HUES48 (cell line): Measurements from ENCODE around the gene PRPF6.

Experiments
- H3K27ac ChIP-seq: one replicate; pipeline ENCODE4 v1.7.0; 2013; ENCODE audit warnings: low read depth, low read length, inconsistent platforms
- H3K27me3 ChIP-seq: 2 replicates; pipeline ENCODE4 v1.6.1; 2013; ENCODE audit warnings: mild to moderate bottlenecking, low read length; ENCODE audit not compliant: control insufficient read depth, insufficient read depth
- H3K36me3 ChIP-seq: 2 replicates; pipeline ENCODE4 v1.6.1; 2013; ENCODE audit warnings: low read length; ENCODE audit not compliant: control insufficient read depth, insufficient read depth
- H3K4me1 ChIP-seq: 2 replicates; pipeline ENCODE4 v1.6.1; 2013; ENCODE audit warnings: mild to moderate bottlenecking, low read length; ENCODE audit not compliant: control insufficient read depth, insufficient read depth
- H3K4me3 ChIP-seq: 2 replicates; pipeline ENCODE4 v1.5.1; 2013; ENCODE audit warnings: mild to moderate bottlenecking, low read depth, low read length
- H3K9ac ChIP-seq: 2 replicates; pipeline ENCODE4 v1.6.1; 2013; ENCODE audit warnings: mild to moderate bottlenecking, low read depth, low read length, moderate library complexity
- H3K9me3 ChIP-seq: 2 replicates; pipeline ENCODE4 v1.6.1; 2013; ENCODE audit warnings: low read length; ENCODE audit not compliant: control insufficient read depth, insufficient read depth

PRPF6 gene

DNA sequence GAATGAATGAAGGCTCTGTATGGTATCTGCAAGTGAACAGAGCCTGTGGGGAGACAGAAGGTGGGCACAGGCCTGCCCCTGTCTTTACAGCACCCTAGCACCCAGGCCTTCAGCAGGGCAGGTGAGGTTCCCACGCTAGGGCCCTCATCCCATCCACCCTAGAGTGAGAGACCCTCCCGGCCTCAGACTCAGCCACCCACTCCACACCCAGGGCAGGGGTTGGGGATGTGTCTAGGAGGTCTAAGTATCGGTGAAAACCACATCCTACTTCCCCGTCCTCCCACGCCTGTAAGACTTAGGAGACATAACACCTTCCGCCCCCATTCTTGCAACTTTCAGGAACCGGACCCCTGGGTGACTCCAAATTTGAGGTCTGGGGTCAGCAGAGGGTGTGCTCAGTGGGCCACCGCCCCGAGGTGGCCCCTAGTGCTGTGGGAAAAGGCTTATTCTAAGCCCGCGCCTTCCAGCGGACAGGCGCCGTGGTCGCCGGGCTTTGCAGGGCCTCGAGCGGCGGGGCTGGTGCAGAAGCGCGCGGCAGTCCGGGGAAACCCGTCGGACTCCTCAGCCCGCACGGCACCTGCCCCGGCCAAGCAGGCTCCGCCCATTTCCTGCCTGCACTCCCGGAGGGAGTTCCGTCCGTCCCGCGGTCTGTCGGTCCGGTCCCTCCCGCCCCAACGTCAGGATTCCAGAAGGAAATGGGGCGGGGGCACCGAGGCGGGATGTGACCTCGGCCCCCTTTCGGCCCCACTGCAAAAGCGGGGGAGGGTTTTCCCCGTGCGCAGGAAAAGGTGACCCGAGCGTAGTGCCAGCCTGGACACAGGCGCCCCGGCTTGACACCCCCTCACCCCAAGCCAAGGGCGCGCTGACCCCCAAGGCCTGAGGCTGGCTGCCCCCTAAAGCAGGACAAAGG, 2.4 kb upstream of the PRPF6 start:
- H3K9me3 ChIP-seq = no peaks in the 10 kb centered on the region
- H3K27me3 ChIP-seq = peaks cover 10% of the 10 kb centered on the region
- H3K36me3 ChIP-seq = peaks cover 7% of the 10 kb centered on the region
- peak overlapping the region; percentile 54 for H3K27ac ChIP-seq
- no peak overlapping the region for H3K9ac ChIP-seq
- H3K4me1 ChIP-seq = peaks cover 22% of the 10 kb centered on the region
- peak overlapping the region; percentile 76 for H3K4me3 ChIP-seq

DNA sequence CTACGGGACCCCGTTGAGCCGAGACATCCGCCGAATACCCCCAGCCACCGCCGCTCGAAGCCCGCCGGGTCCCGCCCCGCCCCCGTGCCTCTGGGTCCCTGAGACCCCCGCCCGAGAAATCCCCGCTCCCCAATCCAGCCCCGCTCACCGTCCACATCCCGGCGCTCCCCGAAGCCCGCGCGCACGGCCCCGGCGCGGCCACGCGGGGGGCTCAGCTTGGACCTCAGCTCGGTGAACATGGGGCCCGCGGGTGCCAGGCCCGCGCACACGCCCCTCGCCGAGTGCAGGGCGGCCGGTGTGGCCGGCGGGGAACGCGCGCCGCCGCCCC, 1.7 kb upstream of the PRPF6 start:
- H3K9ac ChIP-seq = no peak overlapping the region
- H3K27ac ChIP-seq = peak overlapping the region; percentile 54
- H3K36me3 ChIP-seq = peaks cover 13% of the 10 kb centered on the region
- peaks cover 22% of the 10 kb centered on the region for H3K4me1 ChIP-seq
- no peaks in the 10 kb centered on the region for H3K9me3 ChIP-seq
- H3K27me3 ChIP-seq = peaks cover 10% of the 10 kb centered on the region
- H3K4me3 ChIP-seq = peak overlapping the region; percentile 76

- H3K9ac ChIP-seq = no peak within 1 kb of the TSS
Measured at GRCh38 chr20:63979557-63980316, 1.2 kb upstream of the PRPF6 start, which contains the start of gene SAMD10. Gene SAMD10, minus strand, starts transcription at chr20:63979642. Its CDS starts 175 bp downstream, at chr20:63979467.

DNA sequence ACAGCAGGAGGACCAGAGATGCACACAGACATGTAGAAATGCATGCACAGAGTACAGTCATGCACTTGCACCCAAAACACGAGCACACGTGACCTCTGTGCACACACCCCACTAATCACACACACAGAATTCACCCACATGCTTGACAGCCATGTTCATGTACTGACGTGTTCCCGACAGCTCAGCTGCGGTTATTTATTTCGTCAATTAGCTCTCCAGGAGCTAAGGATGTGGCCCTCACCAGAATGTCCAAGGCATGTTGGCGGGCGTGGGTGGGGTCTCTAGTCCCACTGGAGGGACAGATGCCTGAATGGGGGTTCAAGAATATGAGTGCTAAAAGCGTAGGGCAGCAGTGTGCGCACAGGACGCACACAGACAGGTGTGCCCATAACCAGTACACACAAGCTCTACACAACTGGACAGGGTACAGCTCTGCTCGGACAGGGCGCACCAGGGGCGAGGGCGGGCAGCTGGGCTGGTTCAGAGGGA, 571 bp upstream of the PRPF6 start:
- H3K27me3 ChIP-seq = peaks cover 10% of the 10 kb centered on the region
- peaks cover 22% of the 10 kb centered on the region for H3K4me1 ChIP-seq
- peak overlapping the region; percentile 76; the same call in 1 of the 2 replicates for H3K4me3 ChIP-seq
- H3K36me3 ChIP-seq = peaks cover 25% of the 10 kb centered on the region
- H3K9me3 ChIP-seq = no peaks in the 10 kb centered on the region
- no peak overlapping the region for H3K27ac ChIP-seq
- H3K9ac ChIP-seq = no peak overlapping the region

More at GRCh38 chr20:63979557-63980316, 1.2 kb upstream of the PRPF6 start, which contains the start of gene SAMD10:
- peak within 1 kb of the TSS; percentile 76 for H3K4me3 ChIP-seq
- H3K9me3 ChIP-seq = no peaks in the 10 kb centered on the region
- H3K4me1 ChIP-seq = peaks cover 22% of the 10 kb centered on the region
- peak within 1 kb of the TSS; percentile 54 for H3K27ac ChIP-seq
- H3K36me3 ChIP-seq = peaks cover 19% of the 10 kb centered on the region
- peaks cover 10% of the 10 kb centered on the region for H3K27me3 ChIP-seq

- Histone ChIP-seq H3K9ac (no peak overlapping the region), H3K4me1 (peaks cover 19% of the 10 kb centered on the region), H3K9me3 (no peaks in the 10 kb centered on the region), H3K27me3 (peaks cover 10% of the 10 kb centered on the region), H3K4me3 (no peak overlapping the region), H3K27ac (no peak overlapping the region), H3K36me3 (peaks cover 47% of the 10 kb centered on the region)
Measured at GRCh38 chr20:63982937-63983336, 2.0 kb downstream of the PRPF6 start.

GRCh38 chr20:64000906-64001305, 20.0 kb downstream of the PRPF6 start:
- Histone ChIP-seq H3K27ac (no peak overlapping the region), H3K4me3 (no peak overlapping the region), H3K36me3 (peaks cover 78% of the 10 kb centered on the region), H3K9ac (no peak overlapping the region), H3K4me1 (no peaks in the 10 kb centered on the region), H3K27me3 (no peaks in the 10 kb centered on the region), H3K9me3 (no peaks in the 10 kb centered on the region)

DNA sequence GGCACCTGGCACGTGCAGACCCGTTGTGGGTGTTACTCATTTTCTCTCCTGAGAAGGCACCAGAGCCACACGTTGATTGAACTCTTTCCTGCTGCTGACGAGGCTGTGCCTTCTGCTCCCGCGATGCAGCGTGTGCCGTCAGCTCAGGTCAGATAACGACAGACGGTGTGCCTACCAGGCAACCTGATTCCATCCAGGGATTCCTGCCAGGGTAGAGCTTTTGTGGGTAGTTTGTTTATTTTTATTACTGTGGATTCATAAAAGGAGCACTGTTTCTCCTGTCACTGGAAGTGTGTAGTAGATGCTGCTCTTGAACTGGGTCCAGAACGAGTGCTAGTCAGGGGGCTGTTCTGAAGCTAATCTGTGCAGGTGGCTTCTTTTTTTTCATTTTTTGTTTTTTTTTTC, 20.7 kb downstream of the PRPF6 start:
- Histone ChIP-seq H3K27me3 (no peaks in the 10 kb centered on the region), H3K9me3 (no peaks in the 10 kb centered on the region), H3K4me1 (no peaks in the 10 kb centered on the region), H3K27ac (no peak overlapping the region), H3K4me3 (no peak overlapping the region), H3K9ac (no peak overlapping the region), H3K36me3 (peaks cover 74% of the 10 kb centered on the region)

GRCh38 chr20:64003960-64004725, 23.2 kb downstream of the PRPF6 start:
- Histone ChIP-seq H3K9me3 (peaks cover 2% of the 10 kb centered on the region; the same call in 1 of the 2 replicates), H3K36me3 (peaks cover 70% of the 10 kb centered on the region), H3K9ac (no peak overlapping the region), H3K4me3 (no peak overlapping the region), H3K27ac (no peak overlapping the region), H3K4me1 (no peaks in the 10 kb centered on the region), H3K27me3 (no peaks in the 10 kb centered on the region)

DNA sequence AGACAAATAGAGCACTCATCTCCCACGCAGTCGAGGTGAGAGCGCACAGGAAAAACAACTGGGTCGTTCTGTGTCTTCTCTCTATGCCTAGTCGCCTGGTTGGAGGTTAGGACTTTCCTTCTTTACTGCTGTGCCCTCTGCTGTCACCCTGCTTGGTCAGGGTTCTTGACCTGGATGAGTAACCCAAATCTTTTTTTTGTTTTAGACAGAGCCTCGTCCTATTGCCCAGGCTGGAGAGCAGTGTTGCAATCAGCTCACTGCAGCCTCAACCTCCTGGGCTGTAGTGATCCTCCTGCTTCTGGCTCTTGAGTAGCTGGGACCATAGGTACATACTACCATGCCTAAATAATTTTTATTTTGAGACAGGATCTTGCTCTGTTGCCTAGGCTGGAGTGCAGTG, 24.5 kb downstream of the PRPF6 start:
- H3K27me3 ChIP-seq = no peaks in the 10 kb centered on the region
- H3K36me3 ChIP-seq = peaks cover 70% of the 10 kb centered on the region
- H3K27ac ChIP-seq = no peak overlapping the region
- no peaks in the 10 kb centered on the region for H3K4me1 ChIP-seq
- H3K4me3 ChIP-seq = no peak overlapping the region
- H3K9me3 ChIP-seq = peaks cover 2% of the 10 kb centered on the region; the same call in 1 of the 2 replicates
- no peak overlapping the region for H3K9ac ChIP-seq

DNA sequence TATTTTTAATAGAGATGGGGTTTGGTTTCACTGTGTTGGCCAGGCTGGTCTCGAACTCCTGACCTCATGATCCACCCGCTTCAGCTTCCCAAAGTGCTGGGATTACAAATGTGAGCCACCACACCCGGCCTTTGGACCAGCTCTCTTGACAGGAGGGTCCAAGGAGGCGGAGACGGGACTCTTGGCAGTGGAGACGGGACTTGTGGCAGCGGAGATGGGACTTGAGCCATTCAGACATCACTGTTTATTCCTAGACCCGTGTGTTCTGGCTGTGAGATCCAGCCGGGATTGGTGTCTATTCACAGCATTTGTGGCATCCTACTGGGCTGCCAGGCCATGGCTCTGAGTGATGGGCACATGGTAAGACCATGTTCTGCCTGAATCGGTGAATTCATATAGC, 25.6 kb downstream of the PRPF6 start:
- no peaks in the 10 kb centered on the region for H3K27me3 ChIP-seq
- H3K9me3 ChIP-seq = peaks cover 2% of the 10 kb centered on the region; the same call in 1 of the 2 replicates
- peaks cover 71% of the 10 kb centered on the region for H3K36me3 ChIP-seq
- H3K9ac ChIP-seq = no peak overlapping the region
- no peak overlapping the region for H3K27ac ChIP-seq
- no peaks in the 10 kb centered on the region for H3K4me1 ChIP-seq
- no peak overlapping the region for H3K4me3 ChIP-seq
